GM10266 (cell line): ENCODE results near the gene IP6K2.

ENCODE experiments used
- DNase-seq: peaks from one replicate; pipeline ENCODE4 v3.0.0; 2012; ENCODE audit errors: extremely low spot score
- CTCF ChIP-seq: IDR thresholded peaks from 2 replicates; pipeline ENCODE4 v1.5.1; 2012; ENCODE audit warnings: mild to moderate bottlenecking, low read depth; ENCODE audit not compliant: control insufficient read depth, insufficient read depth; ENCODE audit errors: missing control alignments

Gene IP6K2

GRCh38 chr3:48655063-48655462 lies 62.0 kb downstream of the IP6K2 start:
- TF ChIP-seq CTCF, result no peak
- DNase-seq, result no peak

GRCh38 chr3:48652923-48653715 lies 63.9 kb downstream of the IP6K2 start:
- no peak for DNase-seq
- TF ChIP-seq CTCF, result no peak

- DNase-seq, result no peak
- TF ChIP-seq CTCF, result no peak
Observed at GRCh38 chr3:48651771-48652170, 65.2 kb downstream of the IP6K2 start.

- DNase-seq, result no peak
- TF ChIP-seq CTCF, result no peak
Observed at GRCh38 chr3:48650723-48651122, 66.3 kb downstream of the IP6K2 start.

GRCh38 chr3:48648188-48648850 lies 68.7 kb downstream of the IP6K2 start:
- DNase-seq, result no peak
- TF ChIP-seq CTCF, result no peak

GRCh38 chr3:48647714-48648113 lies 69.3 kb downstream of the IP6K2 start:
- DNase-seq, result no peak
- TF ChIP-seq CTCF, result no peak
